Keratinocyte (primary cell): Measurements from ENCODE around the gene PLCL2. TPM values are rescaled to one million over a fixed set of nuclear protein-coding genes. Genes with fewer than 3 reads are reported as not detected.

ENCODE experiments used
- DNase-seq: peaks from one replicate; pipeline ENCODE4 v3.0.0-alpha.2; 2011; ENCODE audit warnings: low read depth, missing footprints, low spot score
- FAIRE-seq: peaks from 2 replicates; lab custom pipeline; 2011; peaks lifted over from hg19 to GRCh38; lab: Jason Lieb, UNC
- H2AFZ ChIP-seq: 2 replicates; pipeline ENCODE4 v1.6.0; 2012; ENCODE audit warnings: low read length, control low read depth, inconsistent platforms; ENCODE audit not compliant: control insufficient read depth
- H3K27ac ChIP-seq: 2 replicates; pipeline ENCODE4 v1.5.1; 2011; ENCODE audit warnings: low read length; ENCODE audit not compliant: control insufficient read depth, insufficient read depth
- H3K27me3 ChIP-seq: 3 replicates; pipeline ENCODE4 v1.6.0; 2011; ENCODE audit warnings: low read length; ENCODE audit not compliant: control insufficient read depth, insufficient read depth; ENCODE audit errors: extremely low read depth
- H3K36me3 ChIP-seq, 2 experiments: 2 replicates in 1 of 2; 3 replicates in 1 of 2; pipeline ENCODE4 v1.5.1; 2011; ENCODE audit warnings: low read length in 2 of 2, mild to moderate bottlenecking in 1 of 2; ENCODE audit not compliant: control insufficient read depth in 2 of 2, insufficient read depth in 2 of 2; ENCODE audit errors: extremely low read depth in 1 of 2
- H3K4me1 ChIP-seq: 3 replicates; pipeline ENCODE4 v1.5.1; 2011; ENCODE audit warnings: low read length; ENCODE audit not compliant: control insufficient read depth, insufficient read depth; ENCODE audit errors: extremely low read depth
- H3K4me2 ChIP-seq: 3 replicates; pipeline ENCODE4 v1.6.0; 2011; ENCODE audit warnings: low read depth, low read length; ENCODE audit not compliant: control insufficient read depth, insufficient read depth; ENCODE audit errors: extremely low read depth
- H3K4me3 ChIP-seq, 3 experiments: fragments of 200-600 bp in 1 of 3; sonication (generic) in 1 of 3; 2 replicates in 2 of 3; 3 replicates in 1 of 3; pipeline ENCODE4 v1.5.1; 2011 to 2016; ENCODE audit warnings: low read length in 3 of 3, mild to moderate bottlenecking in 3 of 3, control low read depth in 2 of 3, inconsistent platforms in 1 of 3, low read depth in 1 of 3, mixed read lengths in 1 of 3, mixed run types in 1 of 3, moderate library complexity in 1 of 3; ENCODE audit not compliant: control insufficient read depth in 2 of 3, insufficient read depth in 2 of 3; ENCODE audit errors: extremely low read depth in 1 of 3
- H3K79me2 ChIP-seq: 2 replicates; pipeline ENCODE4 v1.6.0; 2012; ENCODE audit warnings: low read length; ENCODE audit not compliant: control insufficient read depth, insufficient read depth
- H3K9ac ChIP-seq: 3 replicates; pipeline ENCODE4 v1.6.0; 2011; ENCODE audit warnings: low read length; ENCODE audit not compliant: control insufficient read depth, insufficient read depth; ENCODE audit errors: extremely low read depth
- H3K9me1 ChIP-seq: 3 replicates; pipeline ENCODE4 v1.6.0; 2011; ENCODE audit warnings: low read length; ENCODE audit not compliant: control insufficient read depth, insufficient read depth; ENCODE audit errors: extremely low read depth
- H3K9me3 ChIP-seq: 2 replicates; pipeline ENCODE4 v1.5.1; 2012; ENCODE audit warnings: low read depth, low read length; ENCODE audit not compliant: control insufficient read depth
- H4K20me1 ChIP-seq: 3 replicates; pipeline ENCODE4 v1.6.0; 2011; ENCODE audit warnings: low read length; ENCODE audit not compliant: control insufficient read depth, insufficient read depth; ENCODE audit errors: extremely low read depth
- EZH2 ChIP-seq: IDR thresholded peaks from one replicate; pipeline ENCODE4 v1.6.1; 2012; ENCODE audit warnings: inconsistent platforms, mild to moderate bottlenecking, low read length, moderate library complexity
- dilution Hi-C: fragments of 300-500 bp; cut with MboI; formaldehyde crosslinking; loops from one replicate; pipeline ENCODE4 v1.7.0; 2020; ENCODE audit warnings: low sequenced_read_pairs; ENCODE audit not compliant: extremely low pct_ligation_motif_present
- polyA plus RNA-seq, 5 experiments: library from polyadenylated mRNA; depleted of rRNA in 3 of 5; stranded (reverse) in 3 of 5; stranded (forward) in 1 of 5; unstranded in 1 of 5; fragments of >200 nt; gene quantifications; 1 replicate in 1 of 5; 2 replicates in 3 of 5; 3 replicates in 1 of 5; pipeline versions ENCODE4 v1.2.1 to v1.2.3, GENCODE V29; 2011 to 2012; ENCODE audit warnings: missing spikeins in 2 of 5, low read depth in 1 of 5, low replicate concordance in 1 of 5
- TF ChIP-seq, protein P1 (sequence below), 3 experiments: IDR thresholded peaks in 1 of 3; conservative IDR thresholded peaks in 1 of 3; optimal IDR thresholded peaks in 1 of 3; 2 replicates in 2 of 3; 3 replicates in 1 of 3; pipeline versions ENCODE3 to v1.5.1; 2011; ENCODE audit warnings: low read length in 3 of 3, mild to moderate bottlenecking in 3 of 3, moderate library complexity in 2 of 3, control low read depth in 1 of 3, inconsistent platforms in 1 of 3; ENCODE audit not compliant: insufficient read depth in 2 of 3; ENCODE audit errors: extremely low read depth in 1 of 3

Gene PLCL2
- polyA plus RNA-seq, 1 donor (not counting 4 experiments of a cell fraction or from before 2014, with no cell fraction given) = 0.20 TPM

DNA sequence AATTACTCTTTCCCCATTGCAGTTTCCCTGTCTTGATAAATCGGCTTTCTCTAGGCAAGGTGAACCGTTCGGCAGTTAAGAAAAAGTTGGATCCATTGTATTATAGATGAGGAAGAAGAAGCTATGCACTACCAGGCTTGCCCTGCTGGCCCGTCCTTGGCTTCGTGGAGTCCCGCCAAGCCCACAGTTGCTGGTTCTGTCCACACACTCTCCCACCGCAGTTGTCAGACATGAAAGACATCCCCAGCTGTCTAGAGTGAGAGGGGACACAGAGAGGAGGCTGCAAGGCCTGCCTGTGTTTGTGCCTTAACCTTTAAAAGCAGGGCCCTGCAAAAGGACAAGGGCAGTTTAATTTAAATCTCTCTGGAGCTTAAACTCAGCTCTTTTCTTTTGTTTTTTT is 47.2 kb upstream of the PLCL2 start:
- TF ChIP-seq, protein P1, sequence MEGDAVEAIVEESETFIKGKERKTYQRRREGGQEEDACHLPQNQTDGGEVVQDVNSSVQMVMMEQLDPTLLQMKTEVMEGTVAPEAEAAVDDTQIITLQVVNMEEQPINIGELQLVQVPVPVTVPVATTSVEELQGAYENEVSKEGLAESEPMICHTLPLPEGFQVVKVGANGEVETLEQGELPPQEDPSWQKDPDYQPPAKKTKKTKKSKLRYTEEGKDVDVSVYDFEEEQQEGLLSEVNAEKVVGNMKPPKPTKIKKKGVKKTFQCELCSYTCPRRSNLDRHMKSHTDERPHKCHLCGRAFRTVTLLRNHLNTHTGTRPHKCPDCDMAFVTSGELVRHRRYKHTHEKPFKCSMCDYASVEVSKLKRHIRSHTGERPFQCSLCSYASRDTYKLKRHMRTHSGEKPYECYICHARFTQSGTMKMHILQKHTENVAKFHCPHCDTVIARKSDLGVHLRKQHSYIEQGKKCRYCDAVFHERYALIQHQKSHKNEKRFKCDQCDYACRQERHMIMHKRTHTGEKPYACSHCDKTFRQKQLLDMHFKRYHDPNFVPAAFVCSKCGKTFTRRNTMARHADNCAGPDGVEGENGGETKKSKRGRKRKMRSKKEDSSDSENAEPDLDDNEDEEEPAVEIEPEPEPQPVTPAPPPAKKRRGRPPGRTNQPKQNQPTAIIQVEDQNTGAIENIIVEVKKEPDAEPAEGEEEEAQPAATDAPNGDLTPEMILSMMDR (optimal IDR thresholded peaks at IDR 0.05 in 1 of 3, IDR thresholded peaks at IDR 0.05 in 1 of 3, conservative IDR thresholded peaks at IDR 0.05 in 1 of 3; ENCODE audit: extremely low read depth in 1 of 3, insufficient read depth in 2 of 3, low read length in 3 of 3) = no peak
- dilution Hi-C loops = no loop called here

DNA sequence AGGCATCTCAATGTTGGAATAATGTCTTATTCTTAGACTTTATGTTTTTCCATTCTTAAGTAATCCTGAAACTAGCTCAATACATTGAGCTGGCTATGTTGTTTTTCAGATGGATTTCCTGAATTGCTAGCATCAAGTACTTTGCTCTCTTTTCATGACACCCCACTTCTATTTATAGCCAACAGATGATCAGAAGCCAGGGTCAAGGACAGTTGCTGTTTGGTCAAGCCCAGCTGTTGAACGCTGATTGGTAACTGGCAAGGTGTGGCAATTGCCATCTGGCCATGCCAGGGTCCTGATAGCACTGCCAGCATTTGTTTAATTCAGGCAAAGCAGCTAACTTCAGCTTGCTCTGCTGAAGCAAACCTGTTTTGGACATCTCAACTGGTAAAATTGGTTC is 46.2 kb upstream of the PLCL2 start:
- TF ChIP-seq, protein P1 (optimal IDR thresholded peaks at IDR 0.05 in 1 of 3, IDR thresholded peaks at IDR 0.05 in 1 of 3, conservative IDR thresholded peaks at IDR 0.05 in 1 of 3; ENCODE audit: extremely low read depth in 1 of 3, insufficient read depth in 2 of 3, low read length in 3 of 3) = no peak
- TF ChIP-seq EZH2 = no peak
- Histone ChIP-seq H3K27me3 (no peaks in the 10 kb centered on the region), H2AFZ (no peak overlapping the region), H3K4me3 (no peak overlapping the region), H3K79me2 (no peaks in the 10 kb centered on the region), H3K4me2 (no peak overlapping the region), H3K36me3 (no peaks in the 10 kb centered on the region), H4K20me1 (no peaks in the 10 kb centered on the region), H3K27ac (no peak overlapping the region), H3K9me1 (no peaks in the 10 kb centered on the region), H3K4me1 (no peaks in the 10 kb centered on the region), H3K9me3 (no peaks in the 10 kb centered on the region), H3K9ac (no peak overlapping the region)
- DNase-seq (no peak), FAIRE-seq (no peak)
- dilution Hi-C loops = no loop called here

More for the DNA sequence above, 47.2 kb upstream of the PLCL2 start:
- no peak overlapping the region for H3K4me3 ChIP-seq
- no peaks in the 10 kb centered on the region for H3K9me1 ChIP-seq
- H2AFZ ChIP-seq = no peak overlapping the region
- H3K36me3 ChIP-seq = no peaks in the 10 kb centered on the region
- no peak overlapping the region for H3K27ac ChIP-seq
- H3K27me3 ChIP-seq = no peaks in the 10 kb centered on the region
- no peak overlapping the region for H3K4me2 ChIP-seq
- no peak for FAIRE-seq
- H3K9me3 ChIP-seq = no peaks in the 10 kb centered on the region
- no peak overlapping the region for H3K9ac ChIP-seq
- DNase-seq = no peak
- H3K79me2 ChIP-seq = no peaks in the 10 kb centered on the region
- H4K20me1 ChIP-seq = no peaks in the 10 kb centered on the region
- H3K4me1 ChIP-seq = no peaks in the 10 kb centered on the region
